Effector memory CD4-positive, alpha-beta T cell (primary cell): ENCODE results near the gene PCMTD2.

Source experiments
- DNase-seq, 3 donors: peaks; one replicate each; pipeline ENCODE4 v3.0.0-alpha.2; 2020
- H3K27ac ChIP-seq: 2 replicates; pipeline ENCODE4 v1.7.0; 2013; ENCODE audit warnings: mild to moderate bottlenecking, low read length, moderate library complexity; ENCODE audit not compliant: insufficient read depth, poor library complexity, severe bottlenecking
- H3K27me3 ChIP-seq: replicated peaks from 2 replicates; pipeline ENCODE4 v1.7.0; 2013; ENCODE audit warnings: mild to moderate bottlenecking, low read length; ENCODE audit not compliant: insufficient read depth, control insufficient read depth, poor library complexity, severe bottlenecking
- H3K36me3 ChIP-seq: 2 replicates; pipeline ENCODE4 v1.7.0; 2013; ENCODE audit warnings: mild to moderate bottlenecking, low read length, moderate library complexity; ENCODE audit not compliant: control insufficient read depth, insufficient read depth
- H3K4me1 ChIP-seq: 2 replicates; pipeline ENCODE4 v1.7.0; 2013; ENCODE audit warnings: low read length, mild to moderate bottlenecking; ENCODE audit not compliant: control insufficient read depth, insufficient read depth, poor library complexity, severe bottlenecking
- H3K4me3 ChIP-seq: 2 replicates; pipeline ENCODE4 v1.7.0; 2013; ENCODE audit warnings: low read length, low read depth, mild to moderate bottlenecking; ENCODE audit not compliant: insufficient read depth, poor library complexity, severe bottlenecking
- H3K9me3 ChIP-seq: 2 replicates; pipeline ENCODE4 v1.7.0; 2013; ENCODE audit warnings: mild to moderate bottlenecking, low read length, moderate library complexity; ENCODE audit not compliant: control insufficient read depth

PCMTD2 gene

DNA sequence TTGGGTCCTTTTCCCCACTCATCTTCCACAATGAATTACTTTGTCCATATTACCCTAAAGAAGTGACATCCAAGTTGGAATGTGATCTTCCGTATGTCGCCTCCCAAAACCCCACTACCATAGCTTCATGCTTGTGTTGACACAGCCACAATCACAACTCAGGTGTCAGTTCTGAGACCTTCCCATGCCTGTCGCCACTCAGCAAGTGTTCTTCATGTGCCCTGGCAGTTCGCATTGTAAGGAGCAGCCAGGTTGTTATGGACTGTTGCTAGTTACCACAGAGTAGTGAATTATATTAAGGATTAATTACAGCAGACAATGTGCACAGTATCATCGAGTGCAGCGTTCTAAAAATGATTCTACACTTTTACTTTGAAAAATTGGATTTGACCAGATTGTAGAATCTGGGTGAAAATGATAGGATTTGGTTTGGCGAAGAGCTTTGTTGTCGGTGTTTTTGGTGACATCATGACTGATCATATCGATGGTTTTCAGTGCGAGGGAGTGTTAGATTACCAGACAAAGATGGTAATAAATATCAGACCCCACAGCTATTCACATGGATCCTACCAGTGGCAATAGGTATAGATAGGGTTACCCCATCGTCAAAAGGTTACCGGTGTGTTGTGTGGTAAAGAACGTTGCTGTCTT lies 1.7 kb downstream of the PCMTD2 start:
- no peak overlapping the region for H3K4me3 ChIP-seq
- H3K4me1 ChIP-seq, result peaks cover 13% of the 10 kb centered on the region
- H3K27ac ChIP-seq, result no peak overlapping the region
- no peaks in the 10 kb centered on the region for H3K27me3 ChIP-seq
- no peaks in the 10 kb centered on the region for H3K9me3 ChIP-seq
- H3K36me3 ChIP-seq, result no peaks in the 10 kb centered on the region
- DNase-seq, result no peak

DNA sequence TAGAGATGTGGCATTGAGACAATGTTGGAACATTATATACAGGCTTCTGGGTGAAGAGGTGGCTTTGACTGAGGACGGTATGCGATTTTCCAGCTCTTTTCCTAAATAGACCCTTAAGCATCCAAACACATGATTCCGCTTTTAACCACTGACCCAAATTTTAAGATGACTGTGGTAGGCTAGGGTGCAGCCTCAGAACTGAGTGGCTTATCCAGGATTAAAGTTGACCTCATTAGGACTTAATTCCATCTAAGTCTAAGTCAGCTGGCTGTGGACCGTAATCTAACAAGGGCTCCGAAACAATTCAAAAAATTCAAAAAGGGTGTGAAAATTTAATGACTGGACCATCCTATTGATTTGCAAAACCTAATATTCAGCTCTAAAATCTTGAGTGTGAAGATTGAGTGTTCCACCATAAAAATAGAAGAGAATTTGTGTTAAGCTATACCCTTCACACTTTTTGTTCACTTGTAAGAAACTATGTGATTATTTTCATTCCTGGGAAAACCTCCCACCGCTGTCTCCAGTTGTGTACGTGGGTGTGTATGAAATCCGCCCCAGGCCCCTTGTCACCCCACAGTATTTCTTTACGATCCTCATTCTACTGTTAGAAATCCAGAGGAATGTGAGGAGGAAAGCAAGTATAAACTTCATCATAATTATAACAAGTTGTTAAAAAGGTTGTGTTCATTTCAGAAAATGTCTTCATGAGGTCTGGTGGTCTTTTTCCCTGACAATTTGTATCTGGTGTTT lies 2.7 kb downstream of the PCMTD2 start:
- no peak overlapping the region for H3K4me3 ChIP-seq
- H3K27ac ChIP-seq, result no peak overlapping the region
- DNase-seq, result no peak
- no peaks in the 10 kb centered on the region for H3K36me3 ChIP-seq
- no peaks in the 10 kb centered on the region for H3K9me3 ChIP-seq
- H3K27me3 ChIP-seq, result no peaks in the 10 kb centered on the region
- H3K4me1 ChIP-seq, result peaks cover 16% of the 10 kb centered on the region

DNA sequence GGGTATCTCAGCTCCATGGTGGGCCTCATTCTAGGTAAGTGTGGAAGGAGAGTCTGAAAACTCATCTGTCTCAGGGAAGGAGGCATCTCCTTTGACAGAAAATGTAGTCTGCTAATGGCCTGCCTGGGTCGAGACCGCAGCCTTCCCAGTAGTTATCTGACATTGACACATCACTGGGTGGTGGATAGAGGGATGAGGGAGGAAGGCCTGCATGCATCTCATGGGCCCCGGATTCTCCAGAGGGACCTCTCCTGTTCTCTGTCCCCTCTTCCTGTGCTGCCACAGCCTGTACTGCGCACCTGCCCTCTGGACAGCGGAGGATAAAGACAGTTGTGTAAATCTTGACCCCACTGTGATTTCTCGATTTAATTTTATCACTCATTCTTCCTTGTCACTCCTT lies 4.7 kb downstream of the PCMTD2 start:
- peaks cover 11% of the 10 kb centered on the region for H3K4me1 ChIP-seq

DNA sequence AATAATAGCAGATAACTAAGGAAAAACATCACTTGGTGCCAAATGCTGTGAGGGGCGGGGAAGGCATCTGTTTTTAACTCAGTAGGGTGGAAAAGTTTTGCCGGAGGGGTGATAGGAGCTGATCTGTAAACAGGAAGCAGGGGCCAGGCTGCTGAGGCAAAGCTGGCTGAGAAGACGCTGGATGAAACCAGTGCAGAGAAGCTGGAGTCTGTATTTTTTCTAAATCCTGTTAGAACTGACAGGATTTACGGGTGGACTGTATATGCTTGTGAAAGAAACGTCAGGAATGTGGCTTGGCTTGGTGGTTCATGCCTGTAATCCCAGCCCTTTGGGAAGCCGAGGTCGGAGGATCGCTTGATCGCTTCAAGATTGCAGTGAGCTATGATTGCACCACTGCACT lies 5.6 kb downstream of the PCMTD2 start:
- no peak for DNase-seq
- Histone ChIP-seq H3K27me3 (no peaks in the 10 kb centered on the region), H3K4me3 (no peak overlapping the region), H3K27ac (no peak overlapping the region), H3K4me1 (peaks cover 9% of the 10 kb centered on the region), H3K9me3 (no peaks in the 10 kb centered on the region), H3K36me3 (peaks cover 7% of the 10 kb centered on the region)

More for the DNA sequence above, 4.7 kb downstream of the PCMTD2 start:
- Histone ChIP-seq H3K27ac (no peak overlapping the region), H3K27me3 (no peaks in the 10 kb centered on the region), H3K36me3 (peaks cover under 1% of the 10 kb centered on the region), H3K4me3 (no peak overlapping the region), H3K9me3 (no peaks in the 10 kb centered on the region)
- DNase-seq, result no peak

DNA sequence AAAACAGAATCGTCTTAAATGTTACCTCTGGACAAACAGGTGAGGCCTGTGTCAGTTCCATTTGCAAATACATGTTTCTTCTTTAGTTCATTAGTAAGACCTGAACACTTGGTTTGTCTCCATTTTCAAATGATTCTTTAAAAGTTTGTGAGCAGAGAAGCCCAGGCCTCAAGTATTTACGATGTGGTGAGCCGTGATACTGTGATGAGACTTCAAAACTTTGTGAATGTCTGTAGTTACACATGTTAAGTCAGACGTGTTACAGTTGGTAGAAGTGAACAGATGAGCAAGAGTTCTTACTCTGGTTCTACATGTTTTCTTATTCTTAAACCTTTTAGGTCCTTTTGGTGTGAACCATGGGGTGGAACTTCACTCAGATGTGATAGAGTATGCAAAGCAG lies 8.5 kb downstream of the PCMTD2 start:
- no peak overlapping the region for H3K4me3 ChIP-seq
- peaks cover 20% of the 10 kb centered on the region for H3K36me3 ChIP-seq
- H3K27me3 ChIP-seq, result no peaks in the 10 kb centered on the region
- H3K9me3 ChIP-seq, result no peaks in the 10 kb centered on the region
- H3K4me1 ChIP-seq, result peaks cover 9% of the 10 kb centered on the region
- no peak overlapping the region for H3K27ac ChIP-seq
- DNase-seq, result no peak

DNA sequence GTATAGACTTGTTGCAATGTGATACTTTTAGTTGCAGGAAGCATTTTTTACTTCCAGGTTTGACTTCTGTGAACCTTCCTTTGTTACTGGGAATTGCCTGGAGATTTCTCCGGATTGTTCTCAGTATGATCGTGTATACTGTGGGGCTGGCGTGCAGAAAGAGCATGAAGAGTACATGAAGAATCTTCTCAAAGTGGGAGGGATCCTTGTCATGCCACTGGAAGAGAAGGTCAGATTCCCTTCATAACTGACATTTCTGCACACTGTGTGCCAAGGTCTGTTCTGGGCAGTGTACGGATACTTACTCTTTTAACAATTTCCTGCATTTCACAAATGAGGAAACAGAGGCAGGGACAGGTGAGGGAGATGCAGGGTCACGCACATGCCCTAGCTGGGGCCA lies 9.7 kb downstream of the PCMTD2 start:
- H3K27me3 ChIP-seq, result no peaks in the 10 kb centered on the region
- H3K27ac ChIP-seq, result no peak overlapping the region
- no peak overlapping the region for H3K4me3 ChIP-seq
- H3K4me1 ChIP-seq, result peaks cover 9% of the 10 kb centered on the region
- no peak for DNase-seq
- H3K36me3 ChIP-seq, result peaks cover 20% of the 10 kb centered on the region
- no peaks in the 10 kb centered on the region for H3K9me3 ChIP-seq

DNA sequence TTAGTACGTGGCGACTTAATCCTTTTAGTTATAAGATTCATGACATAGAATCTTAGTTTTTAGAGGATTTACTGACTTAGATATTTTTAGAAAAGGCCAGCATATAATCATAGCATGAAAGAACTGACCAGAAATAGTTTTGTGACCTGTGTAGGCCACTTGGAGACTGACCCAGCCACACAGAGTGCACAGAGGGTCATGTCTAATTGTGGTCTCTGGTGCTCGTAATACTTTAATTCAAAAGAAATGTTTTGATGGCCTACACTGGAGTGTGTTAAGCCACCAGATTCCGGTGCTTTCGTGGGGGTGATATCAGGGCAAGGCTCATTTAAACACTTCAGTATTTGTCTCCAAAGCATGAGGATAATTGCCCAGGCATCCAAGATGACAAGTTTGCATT lies 11.4 kb downstream of the PCMTD2 start:
- H3K9me3 ChIP-seq, result no peaks in the 10 kb centered on the region
- H3K36me3 ChIP-seq, result peaks cover 25% of the 10 kb centered on the region
- DNase-seq, result no peak
- no peak overlapping the region for H3K27ac ChIP-seq
- no peaks in the 10 kb centered on the region for H3K27me3 ChIP-seq
- H3K4me1 ChIP-seq, result peaks cover 3% of the 10 kb centered on the region
- H3K4me3 ChIP-seq, result no peak overlapping the region

DNA sequence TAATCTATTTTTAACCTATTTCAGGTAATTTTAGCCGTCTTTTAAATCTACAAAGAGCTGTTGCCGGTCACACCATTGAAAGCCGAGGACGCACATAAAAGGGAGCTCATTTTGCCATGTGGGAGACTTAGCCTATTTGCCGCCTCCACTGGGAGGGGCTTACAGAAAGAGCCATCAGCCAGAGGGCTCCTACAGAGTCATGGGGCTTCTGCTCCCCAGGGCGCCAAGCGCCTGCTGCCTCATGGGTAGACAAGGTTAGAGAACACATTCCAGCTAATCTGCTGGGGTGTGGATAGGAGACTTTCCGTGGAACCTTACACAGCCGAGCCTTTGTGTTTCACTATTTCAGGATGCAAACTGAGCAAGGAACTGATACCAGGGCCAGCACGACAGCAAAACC lies 12.6 kb downstream of the PCMTD2 start:
- Histone ChIP-seq H3K27ac (no peak overlapping the region), H3K36me3 (peaks cover 25% of the 10 kb centered on the region)

DNA sequence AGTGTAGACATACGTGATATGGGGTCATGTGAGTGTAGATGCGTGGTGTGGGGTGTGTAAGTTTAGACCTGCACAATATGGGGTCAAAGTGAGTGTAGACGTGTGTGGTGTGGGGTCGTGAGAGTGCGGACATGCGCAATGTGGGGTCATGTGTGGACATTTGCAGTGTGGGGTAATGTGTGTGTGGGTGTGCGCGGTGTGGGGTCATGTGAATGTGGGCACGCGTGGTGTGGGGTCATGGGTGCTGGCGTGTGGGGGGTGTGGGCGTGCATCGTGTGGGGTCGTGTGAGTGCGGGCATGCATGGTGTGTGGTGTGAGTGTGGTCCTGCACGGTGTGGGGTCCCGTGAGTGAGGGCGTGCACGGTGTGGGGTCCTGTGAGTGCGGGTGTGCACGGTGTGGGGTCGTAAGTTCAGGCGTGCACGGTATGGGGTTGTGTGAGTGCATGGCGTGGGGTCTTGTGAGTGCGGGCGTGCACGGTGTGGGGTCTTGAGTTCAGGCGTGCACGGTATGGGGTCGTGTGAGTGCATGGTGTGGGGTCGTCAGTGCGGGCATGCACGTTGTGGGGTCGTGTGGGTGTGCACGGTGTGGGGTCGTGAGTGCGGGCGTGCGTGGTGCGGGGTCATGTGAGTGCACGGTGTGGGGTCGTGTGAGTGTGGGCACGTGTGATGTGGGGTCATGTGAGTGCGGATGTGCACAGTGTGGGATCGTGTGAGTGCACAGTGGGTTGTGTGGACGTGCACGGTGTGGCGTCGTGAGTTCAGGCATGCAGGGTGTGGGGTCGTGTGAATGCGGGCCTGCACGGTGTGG lies 14.3 kb downstream of the PCMTD2 start:
- DNase-seq, result no peak

More for the DNA sequence above, 12.6 kb downstream of the PCMTD2 start:
- Histone ChIP-seq H3K4me3 (no peak overlapping the region), H3K9me3 (no peaks in the 10 kb centered on the region), H3K27me3 (no peaks in the 10 kb centered on the region), H3K4me1 (no peaks in the 10 kb centered on the region)
- DNase-seq, result no peak

DNA sequence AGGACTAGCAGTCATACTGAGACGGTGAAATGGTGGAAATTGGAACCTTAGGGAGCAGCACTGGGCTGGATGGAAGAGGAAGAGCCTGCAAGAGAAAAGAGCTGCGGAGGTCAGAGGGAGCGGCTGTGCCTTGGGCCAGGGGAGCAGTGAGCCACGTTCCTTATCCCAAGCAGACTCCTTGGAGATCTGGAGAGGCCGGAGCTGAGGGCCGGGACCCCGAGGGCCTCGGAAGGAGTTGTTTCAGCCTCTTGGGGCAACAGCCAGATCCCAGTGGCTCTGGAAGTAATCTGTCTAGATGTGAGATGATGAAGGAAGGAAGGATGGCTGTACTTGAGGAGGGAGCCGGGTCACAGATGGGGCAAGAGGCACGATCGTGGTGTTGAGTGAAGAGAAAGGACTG lies 16.1 kb downstream of the PCMTD2 start:
- Histone ChIP-seq H3K4me3 (no peak overlapping the region), H3K9me3 (no peaks in the 10 kb centered on the region), H3K27ac (no peak overlapping the region), H3K36me3 (peaks cover 29% of the 10 kb centered on the region), H3K4me1 (no peaks in the 10 kb centered on the region), H3K27me3 (no peaks in the 10 kb centered on the region)
- no peak for DNase-seq

More for the DNA sequence above, 14.3 kb downstream of the PCMTD2 start:
- no peak overlapping the region for H3K4me3 ChIP-seq
- peaks cover 37% of the 10 kb centered on the region for H3K36me3 ChIP-seq
- no peaks in the 10 kb centered on the region for H3K27me3 ChIP-seq
- H3K27ac ChIP-seq, result no peak overlapping the region
- H3K4me1 ChIP-seq, result no peaks in the 10 kb centered on the region
- H3K9me3 ChIP-seq, result no peaks in the 10 kb centered on the region
